Stimulated activated CD4-positive, alpha-beta T cell treated with anti-CD3 and anti-CD28 coated beads, Interleukin-4, amount 100 ng/mL, for 1 hour (primary cell): ENCODE measurements around the gene PFKP.
"Not testable (repeated sequence)": the region's sequence is repeated elsewhere in the genome, so short reads cannot be mapped to it uniquely, and the experiment has no call there.

Experiments used
- DNase-seq: peaks from one replicate; pipeline ENCODE4 v3.0.0-alpha.2; 2020

Gene PFKP

GRCh38 chr10:3166496-3167290 is 99.3 kb downstream of the PFKP start:
- DNase-seq, result no peak

- DNase-seq, result no peak
Observed at GRCh38 chr10:3167611-3168330, 100.4 kb downstream of the PFKP start.

- DNase-seq, result no peak
Observed at GRCh38 chr10:3169271-3169670, 101.9 kb downstream of the PFKP start.

GRCh38 chr10:3169673-3170072 is 102.3 kb downstream of the PFKP start:
- DNase-seq, result no peak

GRCh38 chr10:3171488-3171887 is 104.1 kb downstream of the PFKP start:
- DNase-seq, result not testable (repeated sequence)

- DNase-seq, result peak; percentile 57
Observed at GRCh38 chr10:3172081-3172445, 104.7 kb downstream of the PFKP start.

GRCh38 chr10:3172446-3173170 is 105.3 kb downstream of the PFKP start, which contains the start of gene PITRM1:
Gene PITRM1, minus strand, starts transcription at chr10:3172782. Its CDS starts 10 bp downstream, at chr10:3172772.
- DNase-seq, result peak; percentile 99

GRCh38 chr10:3173171-3173878 is 106.0 kb downstream of the PFKP start:
- no peak for DNase-seq

GRCh38 chr10:3178042-3178441 is 110.7 kb downstream of the PFKP start:
- no peak for DNase-seq

- DNase-seq, result no peak
Observed at GRCh38 chr10:3179174-3179573, 111.8 kb downstream of the PFKP start.

GRCh38 chr10:3180355-3181025 is 113.1 kb downstream of the PFKP start:
- DNase-seq, result no peak

- DNase-seq, result no peak
Observed at GRCh38 chr10:3185386-3185785, 118.0 kb downstream of the PFKP start.

GRCh38 chr10:3186368-3186767 is 119.0 kb downstream of the PFKP start:
- DNase-seq, result peak; percentile 46
